Hepatocyte (in vitro differentiated cells): Measurements from ENCODE around the gene LMBR1L.

ENCODE experiments used
- EZH2 ChIP-seq: fragments of 200-600 bp; sonication (generic); IDR thresholded peaks from 2 replicates; pipeline ENCODE4 v1.6.1; 2016; ENCODE audit warnings: antibody characterized with exemption, mild to moderate bottlenecking, borderline replicate concordance
- EZH2phosphoT487 ChIP-seq: fragments of 200-600 bp; sonication (generic); IDR thresholded peaks from one replicate; pipeline ENCODE4 v1.6.1; 2018; ENCODE audit warnings: antibody characterized with exemption, mild to moderate bottlenecking, low read depth, moderate library complexity; ENCODE audit not compliant: unreplicated experiment, severe bottlenecking
- TF ChIP-seq, protein P1 (sequence below): fragments of 200-600 bp; sonication (generic); IDR thresholded peaks from 2 replicates; pipeline ENCODE4 v1.5.1; 2016; ENCODE audit warnings: antibody characterized with exemption, mild to moderate bottlenecking; ENCODE audit not compliant: poor library complexity

DNA sequence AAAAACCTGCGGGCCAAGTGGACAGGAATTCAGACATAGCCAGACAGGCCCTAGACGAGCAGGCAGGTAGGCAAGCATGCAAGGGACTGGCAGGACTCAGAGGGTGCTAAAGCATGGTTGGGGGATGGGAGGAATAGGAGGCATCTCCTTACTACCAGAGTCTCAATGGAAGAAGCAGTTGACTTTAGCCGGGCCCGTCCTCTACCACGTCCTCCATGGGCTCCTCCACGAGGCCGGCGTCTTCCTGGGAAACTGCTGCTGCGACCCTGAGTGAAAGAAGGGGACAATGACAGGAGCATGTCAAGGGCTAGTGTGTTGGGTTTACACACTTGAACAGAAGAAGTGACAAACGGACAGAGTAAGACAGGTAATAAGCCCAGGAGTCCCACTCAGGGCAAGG, 61.7 kb downstream of the LMBR1L start:
- TF ChIP-seq, protein P1, sequence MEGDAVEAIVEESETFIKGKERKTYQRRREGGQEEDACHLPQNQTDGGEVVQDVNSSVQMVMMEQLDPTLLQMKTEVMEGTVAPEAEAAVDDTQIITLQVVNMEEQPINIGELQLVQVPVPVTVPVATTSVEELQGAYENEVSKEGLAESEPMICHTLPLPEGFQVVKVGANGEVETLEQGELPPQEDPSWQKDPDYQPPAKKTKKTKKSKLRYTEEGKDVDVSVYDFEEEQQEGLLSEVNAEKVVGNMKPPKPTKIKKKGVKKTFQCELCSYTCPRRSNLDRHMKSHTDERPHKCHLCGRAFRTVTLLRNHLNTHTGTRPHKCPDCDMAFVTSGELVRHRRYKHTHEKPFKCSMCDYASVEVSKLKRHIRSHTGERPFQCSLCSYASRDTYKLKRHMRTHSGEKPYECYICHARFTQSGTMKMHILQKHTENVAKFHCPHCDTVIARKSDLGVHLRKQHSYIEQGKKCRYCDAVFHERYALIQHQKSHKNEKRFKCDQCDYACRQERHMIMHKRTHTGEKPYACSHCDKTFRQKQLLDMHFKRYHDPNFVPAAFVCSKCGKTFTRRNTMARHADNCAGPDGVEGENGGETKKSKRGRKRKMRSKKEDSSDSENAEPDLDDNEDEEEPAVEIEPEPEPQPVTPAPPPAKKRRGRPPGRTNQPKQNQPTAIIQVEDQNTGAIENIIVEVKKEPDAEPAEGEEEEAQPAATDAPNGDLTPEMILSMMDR, result no peak
- TF ChIP-seq EZH2, result no peak
- TF ChIP-seq EZH2phosphoT487, result no peak
